Right lung (tissue), 5 donors: ENCODE measurements around the gene AKT1. TPM values are rescaled to one million over a fixed set of nuclear protein-coding genes. Genes with fewer than 3 reads are reported as not detected.
"Not testable (repeated sequence)": the region's sequence is repeated elsewhere in the genome, so short reads cannot be mapped to it uniquely, and the experiment has no call there.

ENCODE experiments used
- DNase-seq, 2 donors: peaks; one replicate each; pipeline ENCODE4 v3.0.0-alpha.2; 2013
- polyA plus RNA-seq, 5 donors: library from polyadenylated mRNA; unstranded; fragments of 120-200 nt; gene quantifications; one replicate each; pipeline versions ENCODE4 v1.2.1 to v1.2.3, GENCODE V29; 2013; ENCODE audit warnings: inconsistent platforms in 1 of 5, low replicate concordance in 1 of 5; ENCODE audit not compliant: insufficient read length in 5 of 5, insufficient read depth in 1 of 5

Gene AKT1
- polyA plus RNA-seq, 5 donors, result 124 to 240 (median 138) TPM

DNA sequence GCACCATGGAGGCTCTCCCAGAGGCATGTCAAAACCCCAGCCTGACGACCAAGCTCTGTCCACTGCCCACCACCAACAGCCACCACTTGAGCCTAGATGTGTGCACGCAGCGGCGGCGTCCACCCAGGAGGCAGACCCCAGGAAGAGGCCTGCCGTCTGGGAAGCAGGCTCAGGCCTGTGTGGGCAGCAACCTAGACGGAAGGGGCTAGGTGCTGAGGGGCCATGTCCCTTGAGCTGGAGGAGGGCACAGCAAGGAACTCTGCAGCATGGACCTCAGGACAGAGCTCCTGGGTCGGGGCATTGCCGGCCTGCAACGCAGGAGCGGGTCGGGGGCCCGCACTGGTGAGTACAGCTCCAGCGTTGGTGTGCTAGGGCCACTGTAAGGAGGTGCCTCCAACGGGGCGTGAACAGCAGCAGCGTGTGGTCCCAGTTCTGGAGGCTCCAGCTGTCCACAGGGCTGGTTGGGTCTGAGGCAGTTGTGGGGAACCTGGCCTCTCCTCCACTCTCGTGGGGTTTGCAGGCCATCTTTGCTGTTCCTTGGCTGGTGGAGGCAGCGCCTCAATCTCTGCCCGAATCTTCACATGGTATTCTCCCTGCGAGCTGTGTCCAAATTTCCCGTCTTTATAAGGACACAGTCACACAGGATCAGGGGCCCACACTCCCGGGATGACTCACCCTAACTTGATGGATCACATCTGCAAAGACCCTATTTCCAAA is 25.8 kb upstream of the AKT1 start:
- no peak for DNase-seq

DNA sequence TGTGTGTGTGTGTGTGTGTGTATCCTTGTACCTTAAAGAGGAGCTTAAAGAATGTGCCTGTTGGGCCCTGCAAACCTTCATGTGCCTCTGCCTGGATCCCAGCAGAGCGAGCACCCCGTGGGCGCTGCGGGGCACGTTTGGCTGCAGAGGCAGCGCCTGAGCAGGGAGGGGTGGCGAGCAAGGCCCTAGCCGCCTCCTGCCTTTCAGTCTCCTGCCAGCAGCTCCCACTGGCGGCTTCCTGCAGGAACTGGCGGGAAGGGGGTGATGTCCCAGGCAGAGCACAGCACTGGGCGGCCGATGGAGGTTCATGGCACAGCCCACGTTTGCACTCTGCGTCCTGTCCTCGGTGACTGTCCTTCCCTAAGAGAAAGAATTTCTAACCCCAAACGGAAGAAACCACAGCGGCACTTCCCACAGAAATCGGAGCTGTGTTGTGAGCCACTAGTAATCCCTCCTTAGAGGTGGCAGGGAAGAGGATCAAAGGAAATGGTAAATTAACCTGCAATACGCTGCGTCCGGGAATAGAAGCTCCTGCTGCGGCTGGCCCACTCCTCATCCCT is 25.2 kb upstream of the AKT1 start:
- no peak for DNase-seq

DNA sequence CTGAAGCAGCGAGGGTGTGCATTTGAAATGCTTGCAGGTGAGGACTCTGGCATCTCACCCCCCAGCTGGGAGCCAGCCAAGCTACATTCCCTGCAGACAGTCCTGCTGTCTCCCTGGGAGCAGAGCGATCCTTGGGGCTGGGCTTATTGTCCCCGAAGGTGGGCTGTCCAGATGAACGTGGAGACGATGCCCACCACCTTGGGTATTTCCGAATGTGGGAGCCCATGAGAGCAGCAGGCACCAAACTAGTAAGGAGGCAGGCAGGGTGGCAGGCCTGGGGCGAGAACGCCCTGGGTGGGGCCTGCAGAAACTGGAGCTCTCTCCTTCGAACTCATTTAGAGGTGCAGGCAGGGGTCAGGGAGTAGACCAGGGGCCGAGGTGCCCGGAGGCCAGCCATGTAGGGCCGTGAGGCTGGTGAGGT is 23.8 kb upstream of the AKT1 start:
- no peak for DNase-seq

DNA sequence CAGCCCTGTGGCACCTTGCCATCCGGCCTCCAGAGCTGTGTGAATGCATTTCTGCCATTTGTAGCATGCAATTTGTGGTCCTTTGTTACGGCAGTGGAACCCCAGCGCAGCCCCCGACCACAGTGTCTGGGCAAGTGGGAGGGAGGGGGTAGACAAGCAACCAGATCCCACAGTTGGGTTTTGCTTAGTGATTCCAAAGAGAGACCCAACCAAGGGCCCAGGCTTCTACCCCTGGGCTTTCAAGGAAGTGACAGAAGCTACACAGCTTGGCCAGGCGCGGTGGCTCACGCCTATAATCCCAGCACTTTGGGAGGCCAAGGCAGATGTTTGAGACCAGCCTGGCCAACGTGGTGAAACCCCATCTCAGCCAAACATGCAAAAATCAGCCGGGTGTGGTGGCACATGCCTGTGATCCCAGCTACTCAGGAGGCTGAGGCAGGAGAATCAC is 23.2 kb upstream of the AKT1 start:
- DNase-seq, result no peak

DNA sequence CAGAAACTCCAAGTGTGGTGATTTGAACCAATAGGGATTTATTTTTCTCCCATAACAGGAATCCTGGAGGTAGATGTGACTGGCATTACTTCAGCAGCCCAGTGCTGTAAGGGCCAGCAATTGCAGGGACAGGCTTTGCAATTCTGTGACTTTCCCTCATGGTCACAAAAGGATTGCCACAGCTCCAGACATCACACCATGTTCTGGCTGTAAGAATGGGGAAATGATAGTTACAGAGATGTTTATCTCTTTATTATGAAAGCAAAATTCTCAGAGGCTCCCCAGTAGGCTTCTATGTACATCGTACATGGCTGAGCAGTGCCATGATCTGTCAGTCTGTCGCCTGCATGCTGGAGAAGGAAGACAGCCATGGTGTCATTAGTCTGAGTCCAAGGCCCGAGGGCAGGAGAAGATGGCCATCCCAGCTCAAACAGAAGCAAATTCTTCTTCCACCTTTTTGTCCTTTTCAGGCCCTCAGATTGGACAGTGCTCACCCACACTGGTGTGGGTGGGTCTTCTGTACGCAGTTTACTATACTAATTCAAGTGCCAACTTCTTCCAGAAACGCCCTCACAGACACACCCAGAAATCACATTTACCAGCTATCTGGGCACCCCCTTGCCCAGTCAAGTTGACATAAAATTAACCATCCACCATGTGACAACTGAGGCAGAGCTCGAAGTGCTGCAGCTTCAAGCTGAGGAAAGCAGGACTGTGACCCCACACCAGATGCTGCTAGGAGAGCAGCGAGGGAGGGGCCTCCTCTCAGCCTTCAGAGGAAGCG is 22.6 kb upstream of the AKT1 start:
- no peak for DNase-seq

DNA sequence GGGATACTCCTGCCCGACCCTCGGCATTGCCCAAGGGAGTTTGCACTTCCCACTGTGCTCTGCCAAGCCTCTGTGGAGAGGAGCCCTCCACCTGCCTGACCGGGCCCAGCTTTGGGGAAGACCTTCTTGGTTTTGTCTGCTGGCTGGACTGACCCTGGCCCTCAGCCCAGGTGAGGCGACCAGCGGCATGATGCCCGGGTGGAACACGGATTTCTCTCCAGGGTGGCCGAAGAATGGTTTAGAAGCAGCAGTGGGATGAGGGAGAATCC is 21.0 kb upstream of the AKT1 start:
- no peak for DNase-seq

DNA sequence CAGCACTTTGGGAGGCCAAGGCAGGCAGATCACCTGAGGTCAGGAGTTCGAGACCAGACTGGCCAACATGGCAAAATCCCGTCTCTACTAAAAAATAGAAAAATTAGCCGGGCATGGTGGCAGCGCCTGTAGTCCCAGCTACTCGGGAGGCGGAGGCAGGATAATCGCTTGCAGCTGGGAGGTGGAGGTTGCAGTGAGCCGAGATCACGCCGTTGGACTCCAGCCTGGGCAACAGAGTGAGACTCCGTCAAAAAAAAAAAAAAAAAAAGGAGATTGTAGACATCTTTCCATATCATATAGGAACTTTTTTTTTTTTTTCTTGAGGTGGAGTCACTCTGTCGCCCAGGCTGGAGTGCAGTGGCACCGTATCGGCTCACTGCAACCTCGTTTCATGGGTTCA is 19.2 kb upstream of the AKT1 start:
- not testable (repeated sequence) for DNase-seq

DNA sequence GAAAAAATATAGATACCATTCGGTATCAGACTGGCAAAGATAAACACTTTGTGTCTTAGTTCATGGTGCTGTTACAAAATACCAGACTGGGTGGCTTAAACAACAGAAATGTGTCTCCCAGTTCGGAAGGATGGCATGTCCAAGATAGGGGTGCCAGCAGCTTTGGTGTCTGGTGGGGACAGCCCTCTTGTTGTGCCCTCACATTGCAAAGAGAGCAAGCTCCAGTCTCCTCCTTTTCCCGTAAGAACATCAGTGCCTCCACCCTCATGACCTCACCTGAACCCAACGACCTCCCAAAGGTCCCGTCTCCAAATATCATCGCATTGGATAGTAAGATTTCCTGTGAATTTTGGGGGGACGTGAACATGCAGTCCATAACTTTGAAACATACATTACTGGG is 17.7 kb upstream of the AKT1 start:
- DNase-seq, result no peak

DNA sequence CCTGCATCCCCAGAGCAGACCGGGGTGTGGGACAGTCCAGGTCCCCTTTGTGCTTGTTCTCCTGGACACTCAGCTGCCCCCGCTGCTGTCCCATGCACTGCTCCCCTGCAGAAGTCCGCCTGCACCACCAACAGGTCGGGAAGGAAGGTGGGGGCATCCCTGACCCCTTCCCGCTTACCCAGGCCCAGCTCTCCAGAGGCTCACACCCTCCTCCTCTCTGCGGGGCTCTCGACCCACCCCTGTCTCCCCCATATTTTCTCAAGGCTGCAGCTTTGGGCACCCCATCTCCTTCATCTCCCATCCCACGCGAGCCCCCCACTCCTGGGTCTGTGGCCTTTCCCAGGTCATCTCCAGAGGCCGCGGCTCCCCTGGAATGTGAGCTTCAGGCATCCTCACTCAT is 14.8 kb upstream of the AKT1 start:
- DNase-seq, result no peak

DNA sequence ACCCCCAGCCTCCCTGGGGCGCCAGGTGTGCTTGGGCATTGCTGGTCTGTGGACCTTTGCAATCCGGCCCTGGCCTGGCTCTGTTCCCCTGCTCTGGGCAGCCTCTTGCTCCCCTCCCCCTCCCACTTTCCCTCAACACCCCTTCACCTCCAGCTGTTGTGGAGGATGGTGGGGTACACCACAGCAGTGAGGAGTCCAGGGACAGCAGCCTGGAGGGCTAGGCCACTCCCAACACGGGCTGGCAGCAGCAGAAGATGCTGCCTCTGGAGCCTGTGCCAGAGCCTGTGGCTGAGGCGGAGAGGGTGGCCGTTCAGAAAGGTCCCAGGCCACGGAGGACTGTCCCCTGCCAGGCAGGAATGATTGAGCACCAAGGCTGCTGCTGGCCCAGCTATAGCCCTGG is 12.9 kb upstream of the AKT1 start:
- DNase-seq, result no peak

DNA sequence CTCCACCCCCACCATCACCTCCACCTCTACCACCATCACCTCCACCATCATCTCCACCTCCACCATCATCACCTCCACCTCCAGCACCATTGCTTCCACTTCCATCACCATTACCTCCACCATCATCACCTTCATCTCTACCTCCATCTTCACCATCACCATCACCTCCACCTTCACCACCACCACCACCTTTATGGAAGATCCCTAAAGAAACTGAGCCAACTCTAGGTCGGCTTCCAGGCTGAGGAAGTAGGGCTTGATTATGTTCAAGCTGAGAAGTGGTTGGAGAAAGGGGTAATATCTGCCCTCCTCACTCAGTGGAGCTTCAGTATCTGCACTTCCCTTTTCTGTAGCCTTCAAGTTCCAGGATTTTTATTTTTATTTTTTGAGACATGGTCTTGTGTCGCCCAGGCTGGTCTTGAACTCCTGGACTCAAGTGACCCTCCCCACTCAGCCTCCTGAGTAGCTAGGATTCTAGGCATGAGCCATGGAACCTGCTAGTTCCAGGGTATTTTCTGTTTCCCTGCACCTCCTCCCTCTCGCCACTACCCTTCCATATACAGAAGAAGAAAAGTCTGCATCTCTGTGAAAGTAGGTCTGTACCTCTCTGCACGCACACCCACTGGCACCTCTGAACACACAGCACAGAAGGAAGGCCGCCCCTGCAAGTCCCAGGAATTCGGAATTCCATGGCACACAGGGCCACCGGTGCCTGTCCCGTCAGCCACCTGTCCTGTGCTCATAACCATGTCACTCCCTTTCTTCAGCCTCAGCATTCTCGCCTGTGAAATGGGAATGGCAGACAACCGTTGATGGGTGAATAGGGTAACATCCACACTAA is 11.3 kb upstream of the AKT1 start:
- DNase-seq, result no peak

DNA sequence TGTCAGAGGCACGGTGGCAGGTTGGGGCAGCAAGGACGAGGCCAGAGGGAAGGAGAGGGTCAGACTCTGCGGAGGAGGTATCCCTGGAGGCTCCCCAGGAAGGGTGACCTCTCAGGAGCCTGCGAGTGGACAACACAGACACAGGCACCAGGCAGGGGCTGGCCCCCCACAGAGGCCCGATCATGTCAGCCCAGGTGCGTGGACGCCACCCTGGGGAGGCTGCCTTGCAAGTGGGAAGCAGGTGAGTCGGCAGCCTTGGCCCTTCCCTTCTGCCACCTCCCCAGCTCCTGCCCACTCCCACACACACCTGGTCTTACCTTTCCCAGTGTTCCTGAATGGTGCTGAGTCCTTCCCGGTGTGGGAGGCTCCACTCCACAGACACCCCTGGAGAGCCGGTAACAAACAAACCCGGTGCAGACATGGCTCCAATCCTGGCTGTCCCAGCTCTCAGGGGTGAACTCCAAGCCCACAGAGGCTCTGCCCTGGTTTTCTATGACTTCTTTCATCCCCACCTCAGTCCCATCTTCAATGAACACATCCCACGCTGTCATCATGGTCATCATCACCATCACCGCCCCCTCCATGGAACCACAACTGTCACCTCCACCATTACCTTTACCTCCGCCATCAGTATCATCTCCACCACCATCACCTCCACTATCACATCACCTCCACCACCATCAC is 10.5 kb upstream of the AKT1 start:
- DNase-seq, result no peak

DNA sequence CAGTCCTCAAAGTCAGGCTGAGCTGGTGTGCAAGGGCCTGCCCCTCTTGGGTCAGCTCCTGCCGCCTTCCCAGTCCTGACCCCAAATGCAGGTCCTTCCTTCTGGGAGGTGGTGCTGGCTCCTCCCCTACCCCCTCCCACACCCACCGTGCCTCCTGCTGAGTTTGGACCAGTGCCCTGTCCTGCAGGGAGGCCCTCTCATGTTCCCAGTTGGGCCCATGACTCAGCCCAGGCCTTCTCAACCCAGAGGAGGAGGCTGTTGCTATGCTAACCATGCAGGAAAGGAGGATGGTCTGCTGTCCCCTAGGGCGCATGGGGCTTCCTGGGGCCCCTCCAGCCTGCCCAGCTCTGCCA is 9.8 kb upstream of the AKT1 start:
- DNase-seq, result no peak

DNA sequence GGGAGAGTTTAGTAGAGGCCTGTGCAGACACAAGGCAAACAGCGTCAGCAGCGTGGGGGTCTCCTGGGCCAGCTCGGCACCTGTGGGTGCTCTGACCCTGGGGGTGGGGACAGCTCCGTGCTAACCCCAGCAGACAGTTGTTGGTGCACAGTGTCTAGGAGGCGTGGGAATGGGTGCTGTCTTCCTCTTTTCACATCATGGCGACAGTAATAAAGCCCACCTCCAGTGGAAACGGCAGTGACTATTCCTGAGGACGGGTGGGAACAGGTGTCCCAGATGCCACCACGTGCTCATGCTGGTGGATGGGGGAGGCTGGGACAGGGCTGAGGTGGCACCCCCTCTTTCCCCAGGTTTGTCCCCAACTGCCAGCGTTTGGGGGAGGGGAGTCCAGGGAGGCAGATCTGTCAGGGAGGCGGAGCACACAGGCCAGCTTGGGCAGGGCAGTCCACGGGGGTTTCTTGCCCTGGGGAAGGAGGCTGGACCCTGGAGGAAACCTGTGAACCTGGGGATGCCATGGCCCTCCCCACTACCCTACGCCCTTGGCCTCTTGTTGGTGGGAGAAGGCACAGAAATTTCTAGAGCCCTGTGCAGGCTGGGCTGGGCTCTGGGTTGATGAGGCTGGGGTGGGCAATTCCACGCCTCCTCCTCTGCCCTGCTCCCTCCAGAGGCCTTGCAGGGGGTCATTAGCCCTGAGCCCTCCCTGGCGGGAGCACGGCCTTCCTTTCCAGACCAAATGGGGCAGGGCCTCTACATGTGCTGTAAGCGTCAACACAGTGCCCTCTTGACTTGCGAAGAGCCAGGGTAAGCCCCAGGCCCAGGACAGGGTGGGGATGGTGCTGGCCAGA is 9.2 kb upstream of the AKT1 start:
- no peak for DNase-seq

DNA sequence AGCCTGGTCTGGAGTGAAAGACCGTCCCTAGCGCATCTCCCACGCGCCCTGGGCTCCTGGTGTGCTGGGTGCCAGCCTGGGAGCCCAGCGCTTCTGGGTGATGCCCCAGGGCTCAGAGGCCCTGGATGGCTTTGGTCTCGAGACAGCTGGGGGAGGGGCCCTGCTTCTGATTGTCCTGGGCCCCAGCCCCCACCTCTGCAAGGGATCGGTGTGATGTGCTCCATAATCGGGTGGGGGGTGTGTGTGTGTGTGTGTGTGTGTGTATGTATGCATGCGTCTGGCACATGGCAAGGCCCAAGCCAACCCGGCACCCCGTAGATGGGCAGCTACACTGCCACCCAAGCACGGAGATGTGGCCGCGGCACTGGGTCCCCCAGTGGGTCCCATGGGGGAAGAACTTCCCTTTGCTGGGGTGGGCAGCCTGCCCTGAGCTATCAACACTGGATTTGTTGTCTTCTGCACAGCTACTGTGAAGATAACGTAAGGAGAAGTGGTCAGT is 8.4 kb upstream of the AKT1 start:
- DNase-seq, result no peak

DNA sequence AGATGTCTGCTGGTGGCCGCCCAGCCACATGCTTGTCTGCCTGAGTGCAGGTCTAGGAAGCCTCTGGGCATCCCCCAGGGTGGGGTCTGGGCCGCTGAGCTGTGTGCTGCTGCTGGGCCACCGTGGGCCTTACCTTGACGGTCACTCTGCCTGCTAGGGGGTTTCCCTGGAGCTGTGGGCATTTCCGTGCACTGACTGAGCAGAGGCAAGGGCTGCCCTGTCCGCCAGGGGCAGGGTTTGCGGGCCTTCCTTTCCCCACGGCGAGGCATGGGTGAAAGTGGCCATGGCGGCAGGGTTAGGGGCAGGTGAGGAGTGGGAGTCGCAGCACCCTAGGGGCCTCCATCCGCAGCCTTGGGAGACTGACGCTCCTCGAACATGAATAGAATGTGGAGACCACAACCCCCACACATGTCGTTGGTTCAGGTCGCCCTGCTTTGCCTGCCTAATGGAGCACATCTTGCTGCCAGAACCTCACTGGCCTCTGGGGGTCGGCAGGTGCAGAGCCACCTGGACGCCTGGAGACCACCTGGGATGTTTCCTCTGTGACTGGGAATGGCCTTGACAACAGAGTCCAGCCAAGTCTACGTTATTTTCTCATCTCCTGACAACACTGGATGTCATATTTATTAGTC is 7.8 kb upstream of the AKT1 start:
- DNase-seq, result no peak

DNA sequence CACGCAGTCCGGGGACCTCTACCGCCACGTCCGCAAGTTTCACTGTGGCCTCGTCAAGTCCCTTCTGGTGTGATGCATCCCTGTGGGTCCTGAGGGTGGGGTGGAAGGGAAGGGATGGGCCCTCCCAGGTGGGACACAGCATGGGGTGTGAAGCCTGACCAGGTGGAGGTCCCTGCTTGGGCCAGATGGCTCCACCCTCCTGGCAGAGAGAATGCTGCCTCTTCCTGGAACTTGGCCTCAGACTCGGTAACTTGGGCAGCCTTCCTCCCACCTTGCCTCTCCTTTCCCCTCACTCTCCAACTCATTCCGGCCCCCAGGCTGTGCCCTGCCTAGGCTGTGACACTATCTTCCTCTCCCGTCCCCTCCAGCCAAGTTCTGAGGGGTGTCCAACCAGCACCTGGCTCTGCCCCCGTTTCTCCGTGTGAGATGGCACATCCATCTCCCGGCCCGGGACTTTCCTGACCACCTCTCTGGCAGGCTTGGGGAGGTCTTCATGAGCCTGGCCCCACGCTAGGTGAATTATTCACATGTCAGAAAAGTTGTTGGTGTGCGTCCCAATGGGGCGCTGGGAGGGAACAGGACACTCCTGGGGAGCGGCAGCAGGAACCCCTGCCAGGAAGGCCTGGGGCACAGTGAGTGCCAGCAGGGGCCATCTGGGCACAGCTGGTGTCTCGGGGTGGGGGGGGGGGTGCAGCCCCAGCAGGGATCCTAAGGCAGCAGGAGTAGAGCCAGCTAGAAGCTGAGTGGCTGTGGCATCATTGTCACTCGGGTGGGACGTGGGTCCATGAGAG is 7.0 kb upstream of the AKT1 start:
- no peak for DNase-seq

DNA sequence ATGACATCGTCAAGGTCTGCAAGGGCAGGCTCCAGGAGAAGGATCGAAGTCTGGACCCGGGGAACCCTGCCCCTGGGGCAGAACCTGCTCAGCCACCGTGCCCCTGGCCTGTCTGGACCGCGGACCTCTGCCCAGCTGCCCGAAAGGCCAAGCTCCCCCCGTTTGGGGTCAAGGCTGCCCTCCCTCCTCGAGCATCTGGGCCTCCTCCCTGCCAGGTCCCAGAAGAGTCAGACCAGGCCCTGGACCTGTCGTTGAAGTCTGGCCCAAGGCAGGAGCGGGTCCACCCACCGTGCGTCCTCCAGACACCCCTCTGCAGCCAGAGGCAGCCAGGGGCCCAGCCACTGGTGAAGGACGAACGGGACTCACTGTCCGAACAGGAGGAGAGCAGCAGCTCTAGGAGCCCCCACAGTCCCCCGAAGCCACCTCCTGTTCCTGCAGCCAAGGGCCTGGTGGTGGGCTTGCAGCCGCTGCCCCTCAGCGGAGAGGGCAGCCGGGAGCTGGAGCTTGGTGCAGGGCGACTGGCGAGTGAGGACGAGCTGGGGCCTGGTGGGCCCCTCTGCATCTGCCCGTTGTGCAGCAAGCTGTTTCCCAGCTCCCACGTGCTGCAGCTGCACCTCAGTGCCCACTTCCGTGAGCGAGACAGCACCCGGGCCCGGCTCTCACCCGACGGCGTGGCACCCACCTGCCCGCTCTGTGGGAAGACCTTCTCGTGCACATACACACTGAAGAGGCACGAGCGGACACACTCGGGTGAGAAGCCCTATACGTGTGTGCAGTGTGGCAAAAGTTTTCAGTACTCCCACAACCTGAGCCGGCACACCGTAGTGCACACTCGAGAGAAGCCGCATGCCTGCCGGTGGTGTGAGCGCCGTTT is 6.2 kb upstream of the AKT1 start:
- DNase-seq, result no peak
